ENCODE data around the gene MRE11.

DNA sequence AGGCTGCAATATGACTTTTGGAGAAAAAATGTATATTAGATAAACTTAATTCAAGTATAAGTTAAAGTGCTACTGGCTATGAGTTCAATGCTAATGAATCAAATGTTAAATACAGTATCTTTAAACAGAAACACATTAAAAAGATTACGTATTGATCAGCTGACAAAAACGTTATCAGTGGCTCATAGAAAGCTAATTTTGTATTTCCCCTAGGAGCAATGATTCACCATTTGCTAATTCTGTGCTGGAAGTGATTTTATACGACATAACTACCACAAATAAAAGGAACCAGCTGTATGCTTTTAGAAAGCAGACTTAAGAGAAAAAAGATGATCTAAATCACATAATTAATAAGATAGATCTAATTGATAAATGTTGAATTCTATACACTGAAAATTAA, 43.6 kb downstream of the MRE11 start:
- TF ChIP-seq POLR2A (IDR thresholded peaks at IDR 0.05) (no peak), POLR2AphosphoS5 (IDR thresholded peaks at IDR 0.05) (no peak), EP300 (IDR thresholded peaks at IDR 0.05) (no peak)
- TF ChIP-seq, protein P1, sequence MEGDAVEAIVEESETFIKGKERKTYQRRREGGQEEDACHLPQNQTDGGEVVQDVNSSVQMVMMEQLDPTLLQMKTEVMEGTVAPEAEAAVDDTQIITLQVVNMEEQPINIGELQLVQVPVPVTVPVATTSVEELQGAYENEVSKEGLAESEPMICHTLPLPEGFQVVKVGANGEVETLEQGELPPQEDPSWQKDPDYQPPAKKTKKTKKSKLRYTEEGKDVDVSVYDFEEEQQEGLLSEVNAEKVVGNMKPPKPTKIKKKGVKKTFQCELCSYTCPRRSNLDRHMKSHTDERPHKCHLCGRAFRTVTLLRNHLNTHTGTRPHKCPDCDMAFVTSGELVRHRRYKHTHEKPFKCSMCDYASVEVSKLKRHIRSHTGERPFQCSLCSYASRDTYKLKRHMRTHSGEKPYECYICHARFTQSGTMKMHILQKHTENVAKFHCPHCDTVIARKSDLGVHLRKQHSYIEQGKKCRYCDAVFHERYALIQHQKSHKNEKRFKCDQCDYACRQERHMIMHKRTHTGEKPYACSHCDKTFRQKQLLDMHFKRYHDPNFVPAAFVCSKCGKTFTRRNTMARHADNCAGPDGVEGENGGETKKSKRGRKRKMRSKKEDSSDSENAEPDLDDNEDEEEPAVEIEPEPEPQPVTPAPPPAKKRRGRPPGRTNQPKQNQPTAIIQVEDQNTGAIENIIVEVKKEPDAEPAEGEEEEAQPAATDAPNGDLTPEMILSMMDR (IDR thresholded peaks at IDR 0.05), result no peak

All from upper lobe of left lung (tissue), 4 donors.